NCI-H226 (cell line): ENCODE data around the gene BRIX1.
"Not testable (repeated sequence)": the region's sequence is repeated elsewhere in the genome, so short reads cannot be mapped to it uniquely, and the experiment has no call there.

ENCODE experiments used
- DNase-seq: peaks from one replicate; pipeline ENCODE4 v3.0.0-alpha.2; 2015

BRIX1 gene

GRCh38 chr5:34970552-34970951 is 55.0 kb downstream of the BRIX1 start:
- no peak for DNase-seq

DNA sequence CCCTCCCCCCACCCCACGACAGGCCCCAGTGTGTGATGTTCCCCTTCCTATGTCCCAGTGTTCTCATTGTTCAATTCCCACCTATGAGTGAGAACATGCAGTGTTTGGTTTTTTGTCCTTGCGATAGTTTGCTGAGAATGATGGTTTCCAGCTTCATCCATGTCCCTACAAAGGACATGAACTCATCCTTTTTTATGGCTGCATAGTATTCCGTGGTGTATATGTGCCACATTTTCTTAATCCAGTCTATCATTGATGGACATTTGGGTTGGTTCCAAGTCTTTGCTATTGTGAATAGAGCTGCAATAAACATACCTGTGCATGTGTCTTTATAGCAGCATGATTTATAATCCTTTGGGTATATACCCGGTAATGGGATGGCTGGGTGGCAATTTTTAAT is 56.1 kb downstream of the BRIX1 start:
- not testable (repeated sequence) for DNase-seq
